Activated naive CD4-positive, alpha-beta T cell treated with anti-CD3 and anti-CD28 coated beads, Interleukin-2, amount 10 ng/mL, durations not matched to agents 7 days and 5 days (primary cell): ENCODE measurements around the gene HCST.
"Not testable (repeated sequence)": the region's sequence is repeated elsewhere in the genome, so short reads cannot be mapped to it uniquely, and the experiment has no call there.

Experiments used
- CTCF ChIA-PET: fragments of 350-600 bp; sonication (Branson Sonifier 250); formaldehyde crosslinking; loops from one replicate; lab custom pipeline; 2021; ENCODE audit warnings: antibody characterized with exemption; lab: Charles Lee
- DNase-seq: peaks from one replicate; pipeline ENCODE4 v3.0.0-alpha.2; 2020
- H3K27ac Mint-ChIP-seq: one replicate; pipeline ENCODE4 v1.8.0; 2021; ENCODE audit warnings: mild to moderate bottlenecking, moderate library complexity, mixed read lengths
- H3K27me3 Mint-ChIP-seq: one replicate; pipeline ENCODE4 v1.8.0; 2021; ENCODE audit warnings: mild to moderate bottlenecking, mixed read lengths
- H3K36me3 Mint-ChIP-seq: one replicate; pipeline ENCODE4 v1.8.0; 2021; ENCODE audit warnings: mixed read lengths
- H3K4me1 Mint-ChIP-seq: one replicate; pipeline ENCODE4 v1.8.0; 2021; ENCODE audit warnings: mixed read lengths
- H3K4me3 Mint-ChIP-seq: one replicate; pipeline ENCODE4 v1.8.0; 2021; ENCODE audit warnings: mild to moderate bottlenecking, moderate library complexity, mixed read lengths
- H3K9me3 Mint-ChIP-seq: one replicate; pipeline ENCODE4 v1.8.0; 2021; ENCODE audit warnings: mixed read lengths

HCST gene

GRCh38 chr19:35869327-35870123 is 32.8 kb upstream of the HCST start:
- Mint-ChIP-seq H3K9me3 (no peaks in the 10 kb centered on the region), H3K4me3 (peak overlapping the region; percentile 49), H3K4me1 (peaks cover 16% of the 10 kb centered on the region), H3K27ac (no peak overlapping the region), H3K27me3 (peaks cover 68% of the 10 kb centered on the region), H3K36me3 (no peaks in the 10 kb centered on the region)
- CTCF ChIA-PET, result interaction anchor here (0.6 kb wide), 1 partner anchor 70 kb away, joined by 4 read pairs; no protein-coding TSS in a partner anchor
- peak; percentile 90 for DNase-seq

- peaks cover 16% of the 10 kb centered on the region for H3K4me1 Mint-ChIP-seq
- CTCF ChIA-PET, result interaction anchor here (0.6 kb wide), 1 partner anchor 71 kb away, joined by 4 read pairs; no protein-coding TSS in a partner anchor
- peaks cover 68% of the 10 kb centered on the region for H3K27me3 Mint-ChIP-seq
- not testable (repeated sequence) for H3K27ac Mint-ChIP-seq, H3K9me3 Mint-ChIP-seq, DNase-seq, H3K36me3 Mint-ChIP-seq
- peak overlapping the region; percentile 48 for H3K4me3 Mint-ChIP-seq
These were observed 32.1 kb upstream of the HCST start for GRCh38 chr19:35870124-35870736.

GRCh38 chr19:35870798-35871197 is 31.5 kb upstream of the HCST start:
- H3K4me3 Mint-ChIP-seq, result no peak overlapping the region
- CTCF ChIA-PET, result no interaction called here
- DNase-seq, result no peak
- peaks cover 16% of the 10 kb centered on the region for H3K4me1 Mint-ChIP-seq
- H3K9me3 Mint-ChIP-seq, result no peaks in the 10 kb centered on the region
- H3K27me3 Mint-ChIP-seq, result peaks cover 64% of the 10 kb centered on the region
- H3K27ac Mint-ChIP-seq, result no peak overlapping the region
- no peaks in the 10 kb centered on the region for H3K36me3 Mint-ChIP-seq

GRCh38 chr19:35871611-35872010 is 30.7 kb upstream of the HCST start:
- H3K4me3 Mint-ChIP-seq, result no peak overlapping the region
- no peaks in the 10 kb centered on the region for H3K9me3 Mint-ChIP-seq
- H3K4me1 Mint-ChIP-seq, result peaks cover 16% of the 10 kb centered on the region
- peaks cover 62% of the 10 kb centered on the region for H3K27me3 Mint-ChIP-seq
- H3K36me3 Mint-ChIP-seq, result no peaks in the 10 kb centered on the region
- CTCF ChIA-PET, result no interaction called here
- no peak overlapping the region for H3K27ac Mint-ChIP-seq
- DNase-seq, result no peak

GRCh38 chr19:35872180-35872579 is 30.1 kb upstream of the HCST start:
- no peak overlapping the region for H3K27ac Mint-ChIP-seq

GRCh38 chr19:35874392-35874930 is 27.9 kb upstream of the HCST start:
- no peak overlapping the region for H3K4me3 Mint-ChIP-seq
- no peaks in the 10 kb centered on the region for H3K9me3 Mint-ChIP-seq
- peaks cover 9% of the 10 kb centered on the region for H3K4me1 Mint-ChIP-seq
- H3K27me3 Mint-ChIP-seq, result peaks cover 59% of the 10 kb centered on the region
- CTCF ChIA-PET, result no interaction called here
- no peaks in the 10 kb centered on the region for H3K36me3 Mint-ChIP-seq
- H3K27ac Mint-ChIP-seq, result no peak overlapping the region
- DNase-seq, result no peak

More at GRCh38 chr19:35872180-35872579, 30.1 kb upstream of the HCST start:
- Mint-ChIP-seq H3K4me3 (no peak overlapping the region), H3K9me3 (no peaks in the 10 kb centered on the region), H3K4me1 (peaks cover 16% of the 10 kb centered on the region), H3K36me3 (no peaks in the 10 kb centered on the region), H3K27me3 (peaks cover 56% of the 10 kb centered on the region)
- no peak for DNase-seq
- CTCF ChIA-PET, result no interaction called here

- peaks cover 44% of the 10 kb centered on the region for H3K27me3 Mint-ChIP-seq
- DNase-seq, result no peak
- CTCF ChIA-PET, result interaction anchor here (0.7 to 5.5 kb wide), 3 partner anchors 16 to 128 kb away, joined by 3 to 86 read pairs (median 3); no protein-coding TSS in a partner anchor
- no peak overlapping the region for H3K27ac Mint-ChIP-seq
- H3K9me3 Mint-ChIP-seq, result no peaks in the 10 kb centered on the region
- no peaks in the 10 kb centered on the region for H3K36me3 Mint-ChIP-seq
- H3K4me3 Mint-ChIP-seq, result no peak overlapping the region
- peaks cover 10% of the 10 kb centered on the region for H3K4me1 Mint-ChIP-seq
These were observed 23.3 kb upstream of the HCST start for GRCh38 chr19:35879068-35879467.

- peak; percentile 94 for DNase-seq
- H3K27ac Mint-ChIP-seq, result no peak overlapping the region
- H3K36me3 Mint-ChIP-seq, result no peaks in the 10 kb centered on the region
- H3K9me3 Mint-ChIP-seq, result no peaks in the 10 kb centered on the region
- H3K4me1 Mint-ChIP-seq, result peaks cover 10% of the 10 kb centered on the region
- H3K27me3 Mint-ChIP-seq, result peaks cover 41% of the 10 kb centered on the region
- H3K4me3 Mint-ChIP-seq, result no peak overlapping the region
- CTCF ChIA-PET, result interaction anchor here (0.7 to 5.5 kb wide), 4 partner anchors 16 to 127 kb away, joined by 3 to 86 read pairs (median 3); no protein-coding TSS in a partner anchor
These were observed 22.5 kb upstream of the HCST start for GRCh38 chr19:35879770-35880317.

- Mint-ChIP-seq H3K9me3 (no peaks in the 10 kb centered on the region), H3K4me1 (peaks cover 10% of the 10 kb centered on the region), H3K27me3 (peaks cover 31% of the 10 kb centered on the region), H3K36me3 (peaks cover 16% of the 10 kb centered on the region), H3K4me3 (no peak overlapping the region), H3K27ac (peak overlapping the region; percentile 62)
- DNase-seq, result peak; percentile 51
- CTCF ChIA-PET, result interaction anchor here (0.8 to 5.5 kb wide), 6 partner anchors 9 to 230 kb away, joined by 3 to 86 read pairs (median 3); no protein-coding TSS in a partner anchor
These were observed 20.1 kb upstream of the HCST start for GRCh38 chr19:35882114-35882832.

GRCh38 chr19:35883882-35884281 is 18.4 kb upstream of the HCST start:
- no peak overlapping the region for H3K4me3 Mint-ChIP-seq
- peaks cover 27% of the 10 kb centered on the region for H3K36me3 Mint-ChIP-seq
- H3K27ac Mint-ChIP-seq, result peak overlapping the region; percentile 65
- no peak for DNase-seq
- no peaks in the 10 kb centered on the region for H3K9me3 Mint-ChIP-seq
- peaks cover 10% of the 10 kb centered on the region for H3K4me1 Mint-ChIP-seq
- CTCF ChIA-PET, result interaction anchor here (0.6 to 5.5 kb wide), 5 partner anchors 10 to 895 kb away, joined by 3 to 86 read pairs (median 4); no protein-coding TSS in a partner anchor
- peaks cover 15% of the 10 kb centered on the region for H3K27me3 Mint-ChIP-seq

GRCh38 chr19:35885225-35885738 is 17.0 kb upstream of the HCST start:
- CTCF ChIA-PET, result interaction anchor here (1.3 kb wide), 1 partner anchor 46 kb away, joined by 10 read pairs; no protein-coding TSS in a partner anchor
- H3K4me3 Mint-ChIP-seq, result no peak overlapping the region
- H3K4me1 Mint-ChIP-seq, result peaks cover 4% of the 10 kb centered on the region
- H3K27me3 Mint-ChIP-seq, result peaks cover under 1% of the 10 kb centered on the region
- DNase-seq, result no peak
- H3K27ac Mint-ChIP-seq, result peak overlapping the region; percentile 76
- H3K9me3 Mint-ChIP-seq, result no peaks in the 10 kb centered on the region
- H3K36me3 Mint-ChIP-seq, result peaks cover 37% of the 10 kb centered on the region

- no peak overlapping the region for H3K4me3 Mint-ChIP-seq
- no peaks in the 10 kb centered on the region for H3K27me3 Mint-ChIP-seq
- H3K27ac Mint-ChIP-seq, result no peak overlapping the region
- no peak for DNase-seq
- H3K9me3 Mint-ChIP-seq, result no peaks in the 10 kb centered on the region
- peaks cover 4% of the 10 kb centered on the region for H3K4me1 Mint-ChIP-seq
- peaks cover 41% of the 10 kb centered on the region for H3K36me3 Mint-ChIP-seq
- CTCF ChIA-PET, result interaction anchor here (1.3 kb wide), 1 partner anchor 46 kb away, joined by 10 read pairs; no protein-coding TSS in a partner anchor
These were observed 16.4 kb upstream of the HCST start for GRCh38 chr19:35885904-35886303.

- no peaks in the 10 kb centered on the region for H3K27me3 Mint-ChIP-seq
- H3K36me3 Mint-ChIP-seq, result peaks cover 45% of the 10 kb centered on the region
- H3K4me3 Mint-ChIP-seq, result no peak overlapping the region
- CTCF ChIA-PET, result no interaction called here
- no peak for DNase-seq
- H3K27ac Mint-ChIP-seq, result no peak overlapping the region
- peaks cover 3% of the 10 kb centered on the region for H3K4me1 Mint-ChIP-seq
- no peaks in the 10 kb centered on the region for H3K9me3 Mint-ChIP-seq
These were observed 15.1 kb upstream of the HCST start for GRCh38 chr19:35887197-35887596.
